ENCODE data around the gene NPHP1. TPM values are rescaled to one million over a fixed set of nuclear protein-coding genes. Genes with fewer than 3 reads are reported as not detected.

Gene NPHP1
- total and polyA plus RNA-seq, 2 donors (not counting 3 experiments of a cell fraction or from before 2014, with no cell fraction given) = 2.3 to 5.9 TPM

GRCh38 chr2:110107092-110108079 is 97.4 kb downstream of the NPHP1 start:
- H3K9me1 ChIP-seq (replicated peaks; ENCODE audit: control insufficient read depth, extremely low read depth, insufficient read depth, low read length) = no peaks in the 10 kb centered on the region
- H3K79me2 ChIP-seq (ENCODE audit: control insufficient read depth, insufficient read depth, low read length) = peaks cover 71% of the 10 kb centered on the region
- H3K36me3 ChIP-seq (ENCODE audit: control insufficient read depth in 2 of 2, extremely low read depth in 1 of 2, insufficient read depth in 2 of 2, low read length in 2 of 2) = peaks cover 0 to 6% of the 10 kb centered on the region in 2 experiments
- peaks cover 59% of the 10 kb centered on the region for H3K4me1 ChIP-seq (ENCODE audit: control insufficient read depth, extremely low read depth, insufficient read depth, low read length)
- no peaks in the 10 kb centered on the region for H3K9me3 ChIP-seq (replicated peaks; ENCODE audit: control insufficient read depth, insufficient read depth, low read length)
- no peak overlapping the region for H3K4me3 ChIP-seq (replicated peaks in 1 of 3; ENCODE audit: insufficient read depth in 1 of 3, low read depth in 1 of 3, low read length in 3 of 3)
- dilution Hi-C loops (cut with MboI; ENCODE audit: extremely low pct_ligation_motif_present, low sequenced_read_pairs) (no loop called here), intact Hi-C loops (cut with micrococcal nuclease) (loop anchor here (1.0 kb wide), 2 partner anchors 7 to 9 kb away; no protein-coding TSS in a partner anchor)
- no peak for DNase-seq (ENCODE audit: low read depth, low spot score)
- FAIRE-seq = no peak
- no peak overlapping the region for H2AFZ ChIP-seq (ENCODE audit: low read depth, low read length)
- peak overlapping the region; percentile 95 for H3K27ac ChIP-seq (ENCODE audit: insufficient read depth, low read depth, low read length)
- CTCF ChIA-PET = interaction anchor here (0.9 to 2.5 kb wide), 3 partner anchors 8 to 49 kb away, joined by 4 to 51 read pairs (median 23); partner anchors contain the start of gene MALL
- no peaks in the 10 kb centered on the region for H4K20me1 ChIP-seq (replicated peaks; ENCODE audit: control insufficient read depth, extremely low read depth, insufficient read depth, low read length)
- no peaks in the 10 kb centered on the region for H3K27me3 ChIP-seq (ENCODE audit: control insufficient read depth in 2 of 2, insufficient read depth in 2 of 2, low read length in 2 of 2)
- TF ChIP-seq, protein P1, sequence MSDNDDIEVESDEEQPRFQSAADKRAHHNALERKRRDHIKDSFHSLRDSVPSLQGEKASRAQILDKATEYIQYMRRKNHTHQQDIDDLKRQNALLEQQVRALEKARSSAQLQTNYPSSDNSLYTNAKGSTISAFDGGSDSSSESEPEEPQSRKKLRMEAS (IDR thresholded peaks at IDR 0.05; ENCODE audit: insufficient read depth, insufficient read length) = no peak
- H3K4me2 ChIP-seq (ENCODE audit: insufficient read depth, low read length) = no peak overlapping the region
- BruUV-seq (replicated peaks) = no TSS peak
- POLR2A ChIA-PET = interaction anchor here (0.6 kb wide), 1 partner anchor 12 kb away, joined by 3 read pairs; no protein-coding TSS in a partner anchor
- no peak overlapping the region for H3K9ac ChIP-seq (replicated peaks; ENCODE audit: extremely low read depth, insufficient read depth, low read length)

- peak overlapping the region; percentile 95 for H3K27ac ChIP-seq (ENCODE audit: insufficient read depth, low read depth, low read length)
- CTCF ChIA-PET = interaction anchor here (2.4 to 2.5 kb wide), 2 partner anchors 9 to 50 kb away, joined by 23 to 51 read pairs; partner anchors contain the start of gene MALL
- intact Hi-C loops (cut with micrococcal nuclease) = loop anchor here (1.0 kb wide), 1 partner anchor 10 kb away; no protein-coding TSS in a partner anchor
- H3K4me1 ChIP-seq (ENCODE audit: control insufficient read depth, extremely low read depth, insufficient read depth, low read length) = peaks cover 67% of the 10 kb centered on the region
- H3K4me3 ChIP-seq (replicated peaks in 1 of 3; ENCODE audit: insufficient read depth in 1 of 3, low read depth in 1 of 3, low read length in 3 of 3) = no peak overlapping the region
- no peaks in the 10 kb centered on the region for H4K20me1 ChIP-seq (replicated peaks; ENCODE audit: control insufficient read depth, extremely low read depth, insufficient read depth, low read length)
- no peak for FAIRE-seq
- H3K27me3 ChIP-seq (ENCODE audit: control insufficient read depth in 2 of 2, insufficient read depth in 2 of 2, low read length in 2 of 2) = no peaks in the 10 kb centered on the region
- peak overlapping the region; percentile 68 for H3K9ac ChIP-seq (replicated peaks; ENCODE audit: extremely low read depth, insufficient read depth, low read length)
- peak; percentile 68 for DNase-seq (ENCODE audit: low read depth, low spot score)
- dilution Hi-C loops (cut with MboI; ENCODE audit: extremely low pct_ligation_motif_present, low sequenced_read_pairs) = no loop called here
- peaks cover 0 to 6% of the 10 kb centered on the region in 2 experiments for H3K36me3 ChIP-seq (ENCODE audit: control insufficient read depth in 2 of 2, extremely low read depth in 1 of 2, insufficient read depth in 2 of 2, low read length in 2 of 2)
- TSS peak; percentile 20 for BruUV-seq (replicated peaks)
- POLR2A ChIA-PET = interaction anchor here (0.6 to 1.1 kb wide), 2 partner anchors 11 to 43 kb away, joined by 3 to 5 read pairs; no protein-coding TSS in a partner anchor
- peaks cover 65% of the 10 kb centered on the region for H3K79me2 ChIP-seq (ENCODE audit: control insufficient read depth, insufficient read depth, low read length)
- TF ChIP-seq POLR2AphosphoS5 (IDR thresholded peaks at IDR 0.05; ENCODE audit: insufficient read depth, low read depth, low read length) = no peak
- TF ChIP-seq FOS (IDR thresholded peaks at IDR 0.05; ENCODE audit: borderline replicate concordance, insufficient read depth, low read length) = no peak
- no peak for TF ChIP-seq JUN (IDR thresholded peaks at IDR 0.05; ENCODE audit: borderline replicate concordance, insufficient read depth, insufficient read length, low read depth)
- TF ChIP-seq, protein P2, sequence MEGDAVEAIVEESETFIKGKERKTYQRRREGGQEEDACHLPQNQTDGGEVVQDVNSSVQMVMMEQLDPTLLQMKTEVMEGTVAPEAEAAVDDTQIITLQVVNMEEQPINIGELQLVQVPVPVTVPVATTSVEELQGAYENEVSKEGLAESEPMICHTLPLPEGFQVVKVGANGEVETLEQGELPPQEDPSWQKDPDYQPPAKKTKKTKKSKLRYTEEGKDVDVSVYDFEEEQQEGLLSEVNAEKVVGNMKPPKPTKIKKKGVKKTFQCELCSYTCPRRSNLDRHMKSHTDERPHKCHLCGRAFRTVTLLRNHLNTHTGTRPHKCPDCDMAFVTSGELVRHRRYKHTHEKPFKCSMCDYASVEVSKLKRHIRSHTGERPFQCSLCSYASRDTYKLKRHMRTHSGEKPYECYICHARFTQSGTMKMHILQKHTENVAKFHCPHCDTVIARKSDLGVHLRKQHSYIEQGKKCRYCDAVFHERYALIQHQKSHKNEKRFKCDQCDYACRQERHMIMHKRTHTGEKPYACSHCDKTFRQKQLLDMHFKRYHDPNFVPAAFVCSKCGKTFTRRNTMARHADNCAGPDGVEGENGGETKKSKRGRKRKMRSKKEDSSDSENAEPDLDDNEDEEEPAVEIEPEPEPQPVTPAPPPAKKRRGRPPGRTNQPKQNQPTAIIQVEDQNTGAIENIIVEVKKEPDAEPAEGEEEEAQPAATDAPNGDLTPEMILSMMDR (IDR thresholded peaks at IDR 0.05; ENCODE audit: extremely low read depth in 1 of 2, insufficient read depth in 1 of 2, low read depth in 1 of 2, low read length in 2 of 2) = no peak
- TF ChIP-seq, protein P1 (IDR thresholded peaks at IDR 0.05; ENCODE audit: insufficient read depth, insufficient read length) = no peak
- TF ChIP-seq MYC (IDR thresholded peaks at IDR 0.05; ENCODE audit: low read depth, low read length) = no peak
- peak overlapping the region; percentile 49 for H3K4me2 ChIP-seq (ENCODE audit: insufficient read depth, low read length)
- peak overlapping the region; percentile 33 for H2AFZ ChIP-seq (ENCODE audit: low read depth, low read length)
- no peaks in the 10 kb centered on the region for H3K9me1 ChIP-seq (replicated peaks; ENCODE audit: control insufficient read depth, extremely low read depth, insufficient read depth, low read length)
- H3K9me3 ChIP-seq (replicated peaks; ENCODE audit: control insufficient read depth, insufficient read depth, low read length) = no peaks in the 10 kb centered on the region
Observed at GRCh38 chr2:110106642-110107041, 98.2 kb downstream of the NPHP1 start.
